IPS DF 4.7 (cell line): ENCODE data around the gene KRT35.

ENCODE experiments used
- DNase-seq: peaks from one replicate; pipeline ENCODE4 v3.0.0-alpha.2; 2013; ENCODE audit warnings: low spot score; ENCODE audit errors: extremely low read depth

Gene KRT35

DNA sequence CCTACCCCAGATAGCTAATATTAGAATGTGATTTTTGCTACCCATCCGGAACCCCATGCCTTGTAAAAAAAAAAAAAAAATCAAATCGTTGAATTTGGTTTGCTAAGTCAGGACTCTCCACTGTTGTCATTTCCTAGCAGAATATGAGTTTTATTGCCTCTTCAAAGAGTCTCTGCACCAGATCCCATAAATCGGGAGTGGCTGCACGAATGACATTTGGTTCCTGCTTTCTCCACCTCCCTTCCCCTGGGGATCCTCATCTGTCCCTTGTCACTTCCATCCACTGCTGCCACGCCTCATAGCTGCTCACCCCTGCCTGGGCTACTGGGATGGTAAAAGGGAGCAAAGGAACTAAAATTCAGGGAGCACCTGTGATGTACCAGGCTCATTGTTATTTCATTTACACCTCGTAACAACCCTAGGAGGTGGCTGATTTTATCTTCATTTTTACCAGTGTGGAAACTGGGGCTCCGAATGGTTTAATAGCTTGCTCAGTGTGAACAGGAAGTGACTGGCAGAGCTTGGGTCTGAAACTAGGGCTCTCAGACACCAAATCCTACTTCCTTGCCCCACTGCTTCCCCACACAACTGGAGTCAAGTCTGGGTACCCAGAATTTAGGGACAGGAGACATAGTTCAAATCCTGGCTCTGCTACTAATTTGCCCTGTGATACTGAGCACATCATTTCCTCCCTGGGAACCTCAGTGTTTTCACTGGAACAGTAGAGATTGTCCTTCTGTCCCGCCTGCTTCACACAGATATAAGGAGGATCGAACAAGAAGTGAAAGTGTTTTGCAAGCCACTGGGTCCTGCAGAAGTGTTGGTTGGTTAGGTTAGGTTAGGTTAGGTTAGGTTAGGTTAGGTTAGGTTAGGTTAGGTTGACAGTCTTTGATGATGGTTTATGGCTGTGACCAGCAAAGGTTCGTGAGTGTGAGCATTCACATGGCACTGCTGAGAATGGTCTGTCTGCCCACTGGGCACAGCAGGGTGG, 9.3 kb upstream of the KRT35 start:
- no peak for DNase-seq

DNA sequence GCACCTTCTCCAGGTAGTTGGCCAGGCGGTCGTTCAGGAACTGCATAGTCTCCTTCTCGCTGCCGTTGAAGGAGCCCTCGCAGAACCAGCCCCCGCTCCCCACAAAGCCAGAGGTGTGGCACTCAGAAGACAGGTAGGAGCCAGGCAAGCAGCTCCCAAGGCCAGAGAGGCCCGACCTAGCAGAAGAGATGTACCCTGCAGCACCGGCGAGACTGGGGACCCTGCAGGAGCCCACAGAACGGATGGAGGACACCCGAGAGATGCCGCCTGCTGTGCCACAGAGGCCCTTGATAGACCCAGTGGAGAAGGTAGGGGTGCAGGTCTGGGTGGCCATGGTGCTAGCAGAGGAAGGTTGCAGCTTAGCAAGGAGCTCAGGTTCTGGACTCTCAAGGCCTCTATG, 8.6 kb upstream of the KRT35 start, which contains the start of gene KRT36:
Gene KRT36 (minus strand): TSS at position 380 of the 400 bp plus-strand sequence. CDS start 46 bp downstream, at position 334.
- DNase-seq = no peak

DNA sequence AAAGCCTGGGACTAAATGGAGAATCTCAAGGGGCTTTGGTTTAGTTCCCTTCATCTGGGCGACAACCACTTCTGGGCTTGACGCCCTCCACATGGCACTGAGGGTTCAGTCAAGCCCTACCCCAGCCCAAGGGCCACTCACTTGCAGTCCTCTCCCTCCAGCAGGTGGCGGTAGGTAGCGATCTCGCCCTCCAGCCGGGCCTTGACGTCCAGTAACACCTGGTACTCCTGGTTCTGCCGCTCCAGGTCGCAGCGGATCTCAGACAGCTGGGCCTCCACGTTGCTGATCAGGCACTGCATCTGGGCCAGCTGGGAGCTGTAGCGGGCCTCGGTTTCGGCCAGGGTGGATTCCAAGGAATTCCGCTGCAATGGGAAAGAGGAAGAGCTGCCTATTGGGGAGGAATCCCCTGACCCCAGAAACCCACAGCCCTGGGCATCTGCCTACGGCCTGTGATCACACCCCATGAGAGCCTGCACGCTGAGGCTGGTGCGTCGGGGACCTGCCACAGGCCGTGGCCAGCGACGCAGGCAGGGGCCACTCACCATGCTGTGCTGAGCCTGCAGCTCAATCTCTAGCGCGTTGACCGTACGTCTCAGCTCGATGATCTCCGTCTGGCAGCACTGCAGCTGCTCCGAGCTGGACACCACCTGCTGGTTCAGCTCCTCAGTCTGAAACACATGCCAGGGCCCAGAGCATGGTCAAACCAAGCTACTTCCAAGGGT, 6.0 kb upstream of the KRT35 start:
- DNase-seq = peak; percentile 49

DNA sequence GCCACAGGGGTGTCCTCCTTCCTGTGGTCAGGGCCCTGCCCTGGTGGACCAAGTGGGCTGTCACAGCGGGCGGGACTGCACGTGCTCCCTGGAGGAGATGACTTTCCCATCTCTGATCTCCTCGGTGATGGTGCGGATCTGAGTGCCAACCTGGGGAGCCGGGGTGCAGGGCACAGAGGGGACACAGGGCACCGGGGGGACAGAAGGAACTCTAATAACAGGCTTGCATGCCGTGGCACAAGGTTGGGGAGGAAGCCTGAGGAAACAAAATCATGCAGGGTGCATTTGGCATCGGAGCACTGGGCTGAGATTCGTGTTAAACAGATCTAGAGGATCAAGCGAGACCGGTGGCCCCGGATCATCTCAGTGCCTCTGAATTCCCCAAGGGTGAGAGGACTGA, 5.4 kb upstream of the KRT35 start:
- DNase-seq = no peak

DNA sequence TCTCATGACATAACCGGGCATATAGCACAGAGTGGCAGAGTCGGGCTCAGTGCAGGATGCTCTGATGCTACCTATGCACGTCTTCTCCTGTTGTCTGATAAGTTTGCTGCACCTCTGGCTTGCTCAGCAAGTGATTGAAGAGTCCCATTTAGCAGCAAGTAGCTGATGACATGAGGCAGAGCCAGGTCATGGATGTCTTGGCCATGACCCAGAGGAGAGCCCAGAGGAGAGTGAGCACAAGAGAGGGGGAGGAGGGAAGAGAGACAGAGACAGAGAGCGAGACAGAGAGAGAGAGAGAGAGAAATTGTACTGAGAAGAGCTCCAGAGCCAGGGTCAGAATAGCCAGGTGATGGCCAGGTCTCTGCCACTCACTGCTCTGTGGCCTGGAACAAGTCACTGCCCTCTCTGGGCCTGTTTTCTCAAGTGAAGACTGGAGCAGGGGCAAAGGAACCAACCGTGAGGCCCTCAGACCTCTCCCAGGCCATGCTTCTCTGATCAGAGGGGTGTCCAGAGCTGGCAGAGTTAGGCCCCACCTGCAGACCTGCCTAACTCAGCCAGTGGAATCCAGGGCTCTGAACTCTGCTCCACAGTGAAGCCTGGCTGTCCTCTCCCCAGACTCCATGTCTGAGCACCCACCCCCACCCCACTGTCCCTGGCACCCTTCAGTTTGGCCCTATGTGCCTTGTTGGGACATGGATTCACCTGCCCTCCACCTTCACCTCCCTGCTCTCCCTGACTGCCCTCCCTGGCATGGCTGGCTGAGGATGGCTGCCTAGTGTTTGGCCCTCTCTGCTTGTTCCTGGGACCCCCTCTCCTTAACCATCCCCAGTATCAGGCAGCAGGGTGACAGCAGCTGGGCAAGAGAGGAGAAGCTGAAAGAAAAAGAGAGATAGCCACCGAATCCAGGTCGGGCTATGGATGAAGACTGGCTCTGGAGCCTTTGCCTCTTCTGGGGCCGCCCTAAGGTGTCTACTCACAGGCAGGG, 4.3 kb upstream of the KRT35 start:
- DNase-seq = no peak

DNA sequence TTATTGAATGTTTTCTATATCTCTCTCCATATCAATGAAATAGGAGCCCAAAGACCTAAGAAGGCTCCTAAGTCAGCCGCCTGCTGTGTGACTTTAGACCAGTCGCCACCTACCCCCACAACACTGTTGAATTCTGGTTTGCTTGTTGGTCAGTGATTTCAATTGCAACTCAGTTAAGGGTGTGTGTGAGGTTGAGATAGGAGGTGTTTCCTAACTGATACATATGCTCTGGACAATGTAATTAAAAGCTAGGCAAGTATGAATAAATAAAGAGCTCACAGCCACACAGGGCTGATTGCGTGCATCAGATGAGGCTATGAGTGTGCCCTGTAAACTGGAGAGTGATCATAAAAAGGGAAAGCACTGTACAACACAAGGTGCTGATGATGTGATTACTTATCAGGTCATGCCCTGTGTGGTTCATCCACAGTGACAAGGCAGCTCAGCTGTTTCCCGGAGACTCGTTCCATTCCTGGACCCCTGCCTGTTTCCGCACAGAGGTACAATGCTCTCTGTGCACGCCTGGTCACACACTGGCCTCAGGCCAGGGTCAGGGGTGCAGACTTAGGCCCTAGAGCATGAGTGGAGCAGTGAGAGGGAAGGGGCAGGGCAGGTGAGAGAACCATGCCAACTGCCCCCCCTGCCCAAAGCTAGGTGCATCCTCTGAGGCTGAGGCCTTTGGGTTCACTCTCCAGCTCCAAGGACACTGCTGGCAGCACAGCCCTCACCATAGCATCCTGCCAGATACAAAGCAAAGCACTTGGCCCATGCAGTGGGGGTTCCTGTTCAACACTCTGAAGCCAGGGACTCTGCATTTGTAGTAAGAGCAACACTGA, 3.3 kb upstream of the KRT35 start:
- no peak for DNase-seq

DNA sequence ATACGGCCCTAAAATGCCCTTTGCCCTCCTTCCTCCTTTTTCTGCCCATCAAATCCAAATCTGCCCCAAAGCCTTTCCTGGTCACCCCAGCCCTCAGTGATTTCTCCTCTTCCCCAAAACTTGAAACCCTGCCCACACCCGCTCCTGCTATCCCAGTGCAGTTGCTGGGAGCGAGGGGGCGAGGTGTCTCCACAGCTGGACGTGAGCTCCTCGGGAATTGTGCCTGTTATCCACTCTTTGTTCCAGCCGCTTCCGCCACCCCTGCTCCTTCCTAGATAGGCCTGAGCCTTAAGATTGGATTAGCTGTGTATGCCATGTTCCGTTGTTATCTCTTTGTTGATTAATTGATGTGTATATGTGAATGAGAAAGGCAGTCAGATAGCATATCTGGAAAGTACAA, 2.6 kb upstream of the KRT35 start:
- DNase-seq = no peak

DNA sequence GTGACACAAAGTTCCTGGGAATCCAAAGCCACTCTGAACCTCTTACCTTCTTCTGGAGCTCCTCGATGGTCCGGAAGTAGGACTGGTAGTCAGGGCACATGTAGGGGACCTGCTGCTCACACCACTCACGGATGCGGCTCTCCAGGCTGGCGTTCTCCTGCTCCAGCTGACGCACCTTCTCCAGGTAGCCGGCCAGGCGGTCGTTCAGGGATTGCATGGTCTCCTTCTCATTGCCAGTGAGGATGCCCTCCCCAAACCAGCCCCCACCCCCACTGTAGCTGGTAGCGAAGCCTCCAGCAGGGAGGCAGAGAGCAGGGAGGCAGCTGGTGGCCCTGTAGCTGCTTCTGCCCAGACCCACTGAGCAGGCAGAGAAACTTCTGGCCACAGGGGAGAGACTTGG, 370 bp downstream of the KRT35 start:
- no peak for DNase-seq

DNA sequence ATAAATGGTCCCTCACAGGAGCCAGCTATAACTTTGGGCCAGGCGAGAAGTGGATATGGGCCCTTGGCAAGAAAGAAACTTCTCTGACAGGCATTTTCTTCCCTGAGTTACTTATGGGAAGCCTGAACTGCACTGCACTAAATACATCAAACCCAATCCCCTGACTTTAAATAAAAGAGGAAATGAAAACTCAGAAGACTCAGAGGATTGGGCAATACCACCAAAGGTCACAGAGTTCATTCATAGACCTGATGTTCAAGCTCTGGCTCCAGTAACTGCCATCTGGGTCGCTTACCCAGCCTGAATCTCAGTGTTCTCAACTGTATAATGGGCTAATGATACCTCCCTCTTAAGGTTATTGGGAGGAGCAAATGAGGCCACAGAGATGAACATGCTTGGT, 815 bp downstream of the KRT35 start:
- DNase-seq = no peak

DNA sequence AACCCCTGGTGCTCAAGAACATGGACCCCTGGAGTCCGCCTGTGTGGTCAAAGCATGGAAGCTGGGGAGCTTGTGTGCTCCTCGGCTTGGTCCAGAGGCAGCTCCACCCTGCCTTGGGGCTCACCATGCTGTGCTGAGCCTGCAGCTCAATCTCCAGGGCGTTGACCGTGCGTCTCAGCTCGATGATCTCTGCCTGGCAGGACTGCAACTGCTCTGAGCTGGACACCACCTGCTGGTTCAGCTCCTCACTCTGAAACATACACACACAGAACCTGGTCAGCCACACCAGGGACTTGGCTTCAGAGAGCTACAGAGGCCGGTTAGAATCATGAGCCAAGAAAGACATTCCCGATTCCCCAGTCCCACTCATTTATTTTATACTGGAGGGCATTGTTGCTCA, 2.7 kb downstream of the KRT35 start:
- no peak for DNase-seq

DNA sequence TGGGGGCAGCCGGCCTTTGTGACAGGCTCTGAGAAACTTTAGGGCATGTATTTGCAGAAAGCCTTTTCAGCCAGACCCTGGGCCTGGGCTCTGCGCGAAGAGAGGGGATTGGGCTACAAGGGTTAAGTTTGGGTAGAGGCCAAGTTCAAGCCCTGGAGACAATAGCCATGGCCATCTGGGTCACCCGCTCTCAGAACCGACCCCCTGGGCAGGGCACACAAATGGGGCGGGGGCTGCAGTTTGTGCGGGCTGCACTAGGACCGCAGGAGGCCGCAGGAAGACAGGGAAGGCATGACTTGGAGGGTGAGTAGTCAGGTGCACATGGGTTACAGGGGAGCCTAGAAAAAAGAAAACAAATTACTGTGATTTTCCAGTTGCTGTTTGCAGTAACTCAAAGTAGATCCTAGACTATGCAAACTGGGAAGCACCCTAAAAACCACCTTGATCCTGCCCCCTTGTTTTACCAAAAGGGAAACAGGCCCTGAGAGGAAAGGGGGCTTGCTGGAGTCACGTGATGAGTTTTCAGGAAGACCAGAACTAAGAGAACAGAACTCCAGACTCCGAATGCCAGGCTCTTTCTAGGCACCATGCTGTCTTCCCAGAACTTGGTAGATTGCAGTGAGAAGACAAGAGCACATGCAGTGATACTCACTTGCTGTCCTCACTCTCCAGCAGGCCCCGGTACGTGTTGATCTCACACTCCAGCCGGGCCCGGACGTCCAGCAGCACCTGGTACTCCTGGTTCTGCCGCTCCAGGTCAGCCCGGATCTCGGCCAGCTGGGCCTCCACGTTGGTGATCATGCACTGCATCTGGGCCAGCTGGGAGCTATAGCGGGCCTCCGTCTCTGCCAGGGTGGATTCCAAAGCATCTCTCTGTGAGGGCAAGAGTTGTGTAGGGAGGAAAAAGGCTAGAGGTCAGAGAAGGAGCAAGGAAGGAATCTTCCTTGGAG, 3.8 kb downstream of the KRT35 start:
- no peak for DNase-seq

DNA sequence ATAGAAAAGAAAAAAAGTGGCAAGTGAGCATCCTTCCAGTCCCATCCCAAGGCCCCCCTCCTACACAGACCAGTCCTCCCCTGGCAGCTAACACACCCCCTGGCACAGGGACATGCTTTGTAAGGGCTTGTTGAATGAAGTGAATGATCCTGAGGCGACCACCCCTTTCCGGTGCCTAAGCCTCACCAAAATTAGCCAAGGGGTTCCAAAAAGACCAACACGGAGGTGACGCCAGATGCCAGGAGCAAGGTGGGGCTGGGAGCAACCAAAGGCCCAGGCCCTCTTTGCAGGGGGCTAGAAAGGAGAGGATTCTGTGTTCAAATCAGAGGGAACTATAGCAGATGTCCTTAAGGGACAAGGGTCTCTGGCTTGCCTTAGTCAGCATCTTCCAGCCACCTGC, 5.5 kb downstream of the KRT35 start:
- DNase-seq = no peak

DNA sequence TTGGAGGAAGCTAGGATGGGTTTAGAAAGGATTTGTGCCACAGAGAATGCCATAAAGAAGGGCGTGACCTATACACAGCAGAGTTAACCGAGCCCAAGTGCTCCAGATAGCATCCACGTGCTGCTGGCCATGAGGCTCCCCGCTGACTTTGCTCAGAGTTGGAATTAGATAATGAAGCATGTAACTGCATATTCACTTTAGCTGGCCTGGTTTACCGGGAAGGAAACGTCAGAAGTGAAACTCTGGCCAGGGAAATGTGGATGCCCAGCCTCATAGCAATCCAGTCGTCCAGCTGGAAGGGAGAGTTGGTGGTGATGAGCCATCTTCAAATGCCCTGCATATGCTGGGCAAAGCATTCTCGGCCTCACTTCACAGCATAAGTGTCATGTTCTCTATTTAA, 6.1 kb downstream of the KRT35 start:
- no peak for DNase-seq

DNA sequence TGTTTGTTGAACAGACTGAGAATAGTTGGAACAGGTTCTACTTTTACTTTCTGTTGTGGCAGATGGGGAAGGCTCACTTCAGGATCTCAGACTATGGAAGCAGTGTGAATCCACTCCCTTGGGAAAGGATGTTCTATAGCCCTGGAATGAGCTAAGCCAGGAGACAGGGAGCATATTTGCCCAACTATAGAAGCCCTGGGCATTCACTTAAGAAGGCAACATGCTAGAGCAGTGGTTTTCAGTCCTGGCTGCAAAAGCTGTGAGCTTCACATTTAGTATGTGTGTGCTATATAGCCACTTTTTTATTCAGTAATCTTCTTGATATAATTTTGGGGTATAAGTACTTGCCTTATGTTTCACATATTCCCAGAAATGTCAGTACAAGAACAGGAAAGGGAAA, 12.6 kb downstream of the KRT35 start:
- no peak for DNase-seq

DNA sequence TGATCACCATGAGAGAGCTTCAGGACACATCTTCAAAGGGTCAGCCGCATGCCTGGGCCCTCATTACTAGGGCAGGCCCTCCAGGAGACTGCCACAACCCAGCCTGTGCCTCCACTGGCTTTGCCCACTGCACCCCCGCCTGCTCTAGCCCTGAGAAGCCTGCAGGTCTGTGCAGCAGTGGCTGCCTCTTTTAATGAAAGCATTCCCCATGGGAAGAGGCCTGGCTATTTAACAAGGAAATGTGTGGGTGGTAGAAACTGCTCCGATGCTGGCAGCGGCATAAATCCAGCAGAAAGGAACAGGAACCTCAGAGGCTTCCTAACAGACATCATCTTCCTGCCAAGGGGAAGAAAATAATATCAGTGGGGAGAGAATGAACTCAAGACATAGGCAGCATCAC, 13.4 kb downstream of the KRT35 start:
- DNase-seq = no peak

DNA sequence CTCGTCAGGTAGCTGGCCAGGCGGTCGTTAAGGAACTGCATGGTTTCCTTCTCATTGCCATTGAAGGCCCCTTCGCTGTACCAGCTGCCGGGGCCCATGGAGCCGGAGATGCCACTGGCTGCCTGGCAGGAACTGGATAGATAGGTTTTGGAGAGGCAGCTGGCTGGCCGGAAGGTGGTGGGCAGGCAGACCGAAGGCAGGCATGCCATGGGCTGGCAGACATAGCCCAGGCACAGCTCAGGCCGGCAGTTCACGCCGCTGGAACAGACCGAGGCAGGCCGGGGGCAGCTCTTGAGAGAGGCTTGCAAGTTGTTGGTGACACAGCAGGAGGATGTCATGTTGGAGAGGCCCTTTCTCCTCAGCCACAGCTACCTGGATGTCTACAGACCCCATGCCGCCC, 14.0 kb downstream of the KRT35 start, which contains the start of gene KRT32:
Gene KRT32 (minus strand): TSS at position 399 of the 400 bp plus-strand sequence. CDS start 61 bp downstream, at position 338.
- no peak for DNase-seq

DNA sequence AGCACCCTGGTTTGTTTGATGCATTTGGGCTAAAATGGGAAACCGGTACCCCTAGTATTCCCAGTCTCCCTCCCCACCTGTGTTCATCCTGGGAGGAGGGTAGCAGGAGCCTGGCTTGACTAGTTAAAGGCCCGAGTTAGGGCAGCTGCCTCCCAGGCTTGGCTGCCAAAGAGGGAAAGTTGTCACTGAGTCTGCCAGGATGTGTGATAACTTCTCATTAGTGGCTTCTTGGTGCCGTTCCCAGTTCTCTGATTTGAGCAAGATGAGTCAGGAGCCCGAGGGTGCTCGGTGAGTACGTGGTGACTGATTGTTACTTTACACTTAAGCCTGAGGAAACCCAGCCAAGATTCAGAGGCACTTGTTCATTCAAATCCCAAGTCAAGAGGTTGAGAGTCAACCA, 16.3 kb downstream of the KRT35 start:
- no peak for DNase-seq

DNA sequence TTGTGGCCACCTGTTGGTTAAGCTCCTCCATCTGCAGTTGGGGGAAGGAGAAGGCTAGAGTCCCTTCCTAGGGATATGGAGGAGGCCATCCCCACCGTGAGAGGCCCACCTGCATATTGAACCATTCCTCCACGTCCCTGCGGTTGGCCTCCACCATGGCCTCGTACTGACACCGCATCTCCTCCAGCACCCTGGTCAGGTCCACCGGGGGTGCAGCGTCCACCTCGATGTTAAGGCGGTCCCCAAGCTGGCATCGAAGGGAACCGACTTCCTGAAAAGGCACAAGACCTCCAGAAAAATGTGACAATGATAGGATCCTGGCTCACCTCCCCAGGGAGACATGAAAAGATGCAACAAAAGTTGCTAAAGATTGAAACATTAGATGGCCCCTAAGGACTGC, 16.8 kb downstream of the KRT35 start:
- DNase-seq = no peak

DNA sequence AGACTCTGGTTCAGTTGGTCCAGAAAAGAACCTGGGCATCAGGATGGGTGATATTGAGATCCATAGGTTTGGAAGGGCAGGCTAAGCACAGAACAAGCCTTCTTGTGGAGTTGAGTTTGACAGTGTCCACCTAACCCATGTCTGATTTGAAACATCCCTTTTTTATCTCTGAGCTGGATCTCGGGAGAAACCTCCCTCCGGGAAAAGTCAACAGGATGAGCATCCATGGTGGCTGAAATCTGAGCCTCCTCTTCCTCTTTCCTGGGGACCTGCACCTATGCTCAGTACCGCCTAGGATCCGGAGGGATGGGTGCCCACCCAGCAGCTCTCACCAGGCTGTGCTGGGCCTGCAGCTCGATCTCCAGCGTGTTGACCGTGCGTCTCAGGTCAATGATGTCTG, 17.2 kb downstream of the KRT35 start:
- no peak for DNase-seq
